Stimulated activated CD4-positive, alpha-beta T cell treated with anti-CD3 and anti-CD28 coated beads, Interleukin-15, amount 100 ng/mL, for 48 hours (primary cell): ENCODE data around the gene ATP2B1.

Source experiments
- DNase-seq, 2 donors: peaks; one replicate each; pipeline ENCODE4 v3.0.0-alpha.2; 2020; ENCODE audit warnings: low read depth in 2 of 2

The ATP2B1 gene

GRCh38 chr12:89539426-89540223 lies 169.0 kb downstream of the ATP2B1 start:
- no peak for DNase-seq

GRCh38 chr12:89538897-89539296 lies 169.7 kb downstream of the ATP2B1 start:
- no peak for DNase-seq
